Eye (tissue), 1 donor: ENCODE measurements around the gene HTR3B.
"Not testable (repeated sequence)": the region's sequence is repeated elsewhere in the genome, so short reads cannot be mapped to it uniquely, and the experiment has no call there.

Experiments
- DNase-seq: peaks from one replicate; pipeline ENCODE4 v3.0.0-alpha.2; 2015

HTR3B gene

GRCh38 chr11:113904379-113905101 is at the start of gene HTR3B:
HTR3B (plus strand) TSS chr11:113904796; CDS start chr11:113904934, 138 bp downstream.
- DNase-seq, result no peak

- no peak for DNase-seq
Measured at GRCh38 chr11:113855803-113856202, 48.8 kb upstream of the HTR3B start.

- DNase-seq, result no peak
Measured at GRCh38 chr11:113856966-113857759, 47.4 kb upstream of the HTR3B start.

- peak; percentile 14 for DNase-seq
Measured at GRCh38 chr11:113859665-113860064, 44.9 kb upstream of the HTR3B start.

GRCh38 chr11:113862435-113862834 is 42.2 kb upstream of the HTR3B start:
- DNase-seq, result peak; percentile 15

- no peak for DNase-seq
Measured at GRCh38 chr11:113864410-113864809, 40.2 kb upstream of the HTR3B start.

- DNase-seq, result no peak
Measured at GRCh38 chr11:113865873-113866272, 38.7 kb upstream of the HTR3B start.

- no peak for DNase-seq
Measured at GRCh38 chr11:113867843-113868503, 36.6 kb upstream of the HTR3B start.

GRCh38 chr11:113871336-113871735 is 33.3 kb upstream of the HTR3B start:
- DNase-seq, result no peak

- peak; percentile 16 for DNase-seq
Measured at GRCh38 chr11:113873236-113873626, 31.4 kb upstream of the HTR3B start.

GRCh38 chr11:113874096-113874495 is 30.5 kb upstream of the HTR3B start:
- DNase-seq, result no peak

- peak; percentile 80 for DNase-seq
Measured at GRCh38 chr11:113874581-113875233, 29.9 kb upstream of the HTR3B start.

GRCh38 chr11:113875234-113876073 is 29.1 kb upstream of the HTR3B start, which contains the start of gene USP28:
USP28 (minus strand) TSS chr11:113875572; CDS start chr11:113875501, 71 bp downstream.
- peak; percentile 98 for DNase-seq

- DNase-seq, result peak; percentile 30
Measured at GRCh38 chr11:113876074-113876797, 28.4 kb upstream of the HTR3B start.

GRCh38 chr11:113876798-113877669 is 27.6 kb upstream of the HTR3B start:
- no peak for DNase-seq

GRCh38 chr11:113877670-113878055 is 26.9 kb upstream of the HTR3B start:
- DNase-seq, result no peak

- not testable (repeated sequence) for DNase-seq
Measured at GRCh38 chr11:113879446-113879845, 25.1 kb upstream of the HTR3B start.

GRCh38 chr11:113880971-113881370 is 23.6 kb upstream of the HTR3B start:
- no peak for DNase-seq

GRCh38 chr11:113881856-113882255 is 22.7 kb upstream of the HTR3B start:
- DNase-seq, result no peak

- DNase-seq, result no peak
Measured at GRCh38 chr11:113884361-113884836, 20.2 kb upstream of the HTR3B start.
